UCSD-AML1 (cell line): ENCODE measurements around the gene DCHS2.

Source experiments
- DNase-seq: peaks from one replicate; lab custom pipeline; 2025; ENCODE audit not compliant: unreplicated experiment; lab: John Stamatoyannopoulos, UW

Gene DCHS2

DNA sequence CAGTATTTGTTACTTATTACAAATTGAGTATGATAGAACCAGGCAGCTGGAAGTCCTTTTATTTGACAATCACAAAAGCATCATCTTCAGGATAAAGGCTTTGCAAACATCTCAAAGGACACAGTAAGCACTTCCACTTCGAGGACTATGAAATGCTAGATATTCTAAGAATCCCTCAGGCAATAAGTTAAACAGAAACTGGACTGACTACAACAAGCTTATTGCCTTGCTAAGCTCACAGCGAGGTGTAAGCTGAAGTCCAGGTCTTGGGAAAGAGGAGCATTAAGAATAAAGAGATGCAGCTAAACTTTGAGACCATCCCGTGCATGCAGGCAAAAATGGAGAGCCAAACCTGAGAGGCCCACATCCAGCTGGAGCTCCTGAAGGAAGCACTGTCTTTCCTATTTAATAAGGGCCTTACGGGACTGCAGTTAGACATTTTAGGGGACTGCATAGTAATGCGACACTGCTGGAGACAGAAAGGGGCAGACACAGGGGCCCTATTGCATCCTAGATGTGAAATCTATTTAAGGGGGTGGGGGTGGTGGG lies 38.7 kb downstream of the DCHS2 start:
- no peak for DNase-seq

GRCh38 chr4:154450966-154451365 lies 40.6 kb downstream of the DCHS2 start:
- DNase-seq, result no peak

- no peak for DNase-seq
Measured at GRCh38 chr4:154444958-154445357, 46.6 kb downstream of the DCHS2 start.

DNA sequence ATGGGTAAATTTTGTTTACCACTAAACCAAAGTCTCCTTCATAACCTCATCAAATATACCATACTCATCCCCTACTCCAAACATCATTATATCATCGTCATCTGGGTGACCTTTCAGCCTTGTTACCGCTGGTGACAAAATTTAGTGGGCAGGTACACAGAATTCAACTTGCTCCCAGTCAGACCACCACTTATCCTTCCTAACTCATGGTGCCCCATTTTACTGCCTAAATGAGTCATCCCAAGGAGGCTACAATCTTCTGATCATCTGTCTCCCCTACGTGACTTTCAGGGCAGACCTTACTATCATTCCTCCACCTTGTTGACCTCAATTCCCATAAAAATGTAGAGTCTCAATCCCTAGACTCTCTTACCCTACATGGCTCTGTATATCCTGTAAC lies 49.6 kb downstream of the DCHS2 start:
- DNase-seq, result no peak

GRCh38 chr4:154441124-154441523 lies 50.5 kb downstream of the DCHS2 start:
- no peak for DNase-seq

- DNase-seq, result no peak
Measured at GRCh38 chr4:154439224-154439623, 52.4 kb downstream of the DCHS2 start.

DNA sequence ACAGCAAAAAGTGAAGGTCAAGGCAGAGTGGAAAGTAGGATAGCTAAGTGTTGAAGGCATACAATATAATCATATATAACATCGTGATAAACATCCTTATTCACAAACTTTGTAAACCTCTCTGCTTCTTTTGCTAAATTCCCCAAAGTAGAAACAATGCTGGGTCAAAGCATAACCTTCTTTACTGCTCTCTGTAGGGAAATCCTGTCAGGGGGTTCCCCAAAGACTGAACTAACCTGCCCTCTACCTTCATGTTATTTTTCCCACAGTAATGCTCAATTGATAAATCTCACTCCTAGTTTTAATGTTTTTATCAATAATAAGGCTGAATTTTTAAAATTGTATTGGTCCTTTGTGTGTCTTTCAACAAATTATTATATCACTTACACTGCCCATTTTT lies 55.7 kb downstream of the DCHS2 start:
- no peak for DNase-seq

DNA sequence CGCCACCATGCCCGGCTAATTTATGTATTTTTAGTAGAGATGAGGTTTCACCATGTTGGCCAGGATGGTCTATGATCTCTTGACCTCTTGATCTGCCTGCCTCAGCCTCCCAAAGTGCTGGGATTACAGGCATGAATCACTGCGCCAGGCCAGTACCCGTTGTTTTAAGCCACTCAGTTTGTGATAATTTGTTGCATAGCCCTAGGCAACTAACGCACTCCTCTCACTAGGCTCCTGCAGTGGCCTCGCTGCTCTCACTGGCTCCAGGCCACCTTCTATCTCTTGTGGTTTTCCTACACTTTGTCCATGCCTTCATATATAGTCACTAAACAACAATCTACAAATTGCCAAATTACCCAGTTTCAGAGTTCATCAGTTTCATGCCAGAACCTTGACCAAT lies 58.1 kb downstream of the DCHS2 start:
- no peak for DNase-seq

- no peak for DNase-seq
Measured at GRCh38 chr4:154429176-154429575, 62.4 kb downstream of the DCHS2 start.

GRCh38 chr4:154427149-154427548 lies 64.5 kb downstream of the DCHS2 start:
- DNase-seq, result no peak

DNA sequence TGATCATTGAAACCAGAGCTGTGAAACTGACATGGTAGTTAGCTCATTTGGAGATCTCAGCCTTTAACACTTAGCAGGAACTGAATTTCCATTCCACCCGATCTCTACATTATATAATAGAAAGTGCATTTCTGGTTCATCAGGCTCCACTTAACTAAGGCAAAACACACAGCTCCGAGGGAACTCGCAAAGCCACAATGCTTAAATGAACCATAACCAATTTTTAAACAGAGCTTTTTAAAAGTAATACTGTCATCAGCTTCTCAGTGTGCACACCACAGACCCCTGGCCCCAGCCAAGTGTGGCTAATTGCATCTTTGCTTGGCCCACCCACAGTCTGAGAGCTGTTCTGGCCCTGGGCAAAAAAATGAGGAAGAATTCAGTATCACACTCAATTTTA lies 66.1 kb downstream of the DCHS2 start:
- DNase-seq, result no peak

GRCh38 chr4:154424810-154425484 lies 66.7 kb downstream of the DCHS2 start:
- DNase-seq, result no peak

DNA sequence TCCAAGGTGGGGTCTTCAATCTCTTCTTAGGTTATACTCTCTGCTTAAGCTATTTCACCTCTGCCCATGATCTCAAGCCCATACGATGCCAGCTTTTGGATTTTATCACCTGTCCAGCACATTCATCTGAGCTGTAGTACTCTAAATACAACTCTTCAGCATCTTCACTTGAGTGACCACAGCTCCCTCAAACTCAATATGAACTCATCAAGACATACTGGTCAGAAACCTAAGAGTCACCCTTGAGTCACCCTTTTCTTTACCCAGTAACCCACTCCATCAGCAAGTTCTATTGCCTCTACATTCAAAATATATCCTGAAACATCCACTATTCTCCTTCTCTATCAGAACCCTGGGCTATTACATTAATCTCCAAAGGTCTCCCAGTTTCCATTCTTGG lies 69.4 kb downstream of the DCHS2 start:
- no peak for DNase-seq

DNA sequence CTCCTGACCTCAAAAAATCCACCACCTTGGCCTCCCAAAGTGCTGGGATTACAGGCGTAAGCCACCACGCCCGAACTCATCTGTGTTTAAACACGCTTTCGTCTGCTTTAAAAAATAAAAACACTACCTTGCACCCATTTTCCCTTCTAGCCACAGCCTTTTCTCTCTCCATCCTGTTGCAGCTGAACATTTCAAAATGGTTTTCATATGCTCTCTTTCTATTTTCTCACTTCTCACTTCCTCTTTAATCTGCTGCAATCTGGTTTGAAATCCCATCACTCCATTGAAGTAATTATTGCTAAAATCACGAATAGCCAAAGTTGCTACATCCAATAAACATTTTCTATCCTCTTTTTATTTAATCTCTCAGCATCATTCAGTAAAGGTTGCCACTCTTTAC lies 70.0 kb downstream of the DCHS2 start:
- no peak for DNase-seq

DNA sequence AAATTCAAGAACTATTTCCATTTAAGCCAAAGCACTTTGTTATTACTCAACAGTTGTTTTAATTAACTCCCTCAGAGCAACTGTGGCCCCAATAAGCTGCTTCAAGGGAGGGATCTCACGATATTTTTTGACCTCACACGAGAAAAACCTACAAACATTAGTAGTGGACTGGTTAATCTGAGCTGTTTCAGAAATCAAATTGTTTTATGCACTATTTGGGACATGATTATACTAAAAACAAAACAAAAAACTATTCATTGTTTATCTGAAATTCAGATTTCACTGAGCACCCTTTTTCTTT lies 74.3 kb downstream of the DCHS2 start:
- DNase-seq, result no peak

DNA sequence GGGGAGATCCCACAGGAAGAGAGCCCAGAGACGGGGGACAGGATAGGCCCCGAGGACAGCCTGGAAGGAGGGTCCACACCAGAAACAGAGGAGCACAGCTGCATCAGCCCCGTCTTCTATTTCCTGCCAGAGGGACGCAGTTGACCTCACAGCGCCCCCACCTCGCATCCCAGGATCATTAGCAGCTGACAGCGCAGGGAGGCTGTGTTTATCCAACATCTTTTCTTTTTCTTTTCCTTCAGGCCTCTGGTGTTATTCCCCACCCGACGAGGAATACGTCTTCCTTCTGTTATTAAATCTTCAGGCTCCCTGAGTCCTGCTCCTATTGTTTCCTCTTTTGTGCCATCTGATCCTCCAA lies 75.4 kb downstream of the DCHS2 start:
- no peak for DNase-seq

GRCh38 chr4:154415313-154415712 lies 76.3 kb downstream of the DCHS2 start:
- DNase-seq, result no peak

GRCh38 chr4:154414796-154415195 lies 76.8 kb downstream of the DCHS2 start:
- no peak for DNase-seq

DNA sequence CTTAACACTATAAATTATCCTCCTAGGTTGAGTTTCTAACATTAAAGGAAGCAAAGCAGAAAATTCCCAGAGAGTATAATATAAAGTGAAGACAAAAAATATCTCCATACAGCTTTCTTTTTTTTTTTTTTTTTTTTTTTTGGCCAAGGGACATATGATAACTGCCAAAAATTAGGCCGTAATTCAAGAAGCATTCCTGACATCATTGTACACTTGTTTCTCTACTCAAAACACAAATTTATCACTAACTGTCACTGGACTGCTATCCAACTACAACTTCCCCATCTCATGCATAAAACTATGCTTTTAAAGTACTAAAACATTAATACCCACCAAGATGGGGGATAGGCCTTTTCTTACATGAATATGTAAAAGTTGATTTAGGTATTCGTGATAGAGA lies 77.2 kb downstream of the DCHS2 start:
- DNase-seq, result no peak

DNA sequence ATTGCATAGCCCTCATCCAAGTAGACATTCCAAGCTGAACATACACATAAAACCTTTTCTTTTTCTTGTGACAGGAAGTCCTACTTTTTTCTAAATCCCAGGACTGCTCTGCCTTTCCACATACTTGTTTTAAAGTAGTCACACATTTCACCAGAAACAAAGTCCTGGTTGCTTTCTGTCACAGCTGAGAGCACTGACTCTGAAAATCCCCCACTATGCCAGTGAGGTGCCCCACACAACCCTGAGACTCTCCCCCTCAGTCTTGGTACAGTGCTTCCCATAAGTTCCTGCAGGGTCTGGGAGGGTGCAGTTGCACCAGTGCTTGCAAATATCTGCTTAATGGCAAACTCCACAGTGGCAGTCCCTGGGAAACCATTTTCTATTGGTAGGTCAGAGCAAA lies 84.2 kb downstream of the DCHS2 start:
- no peak for DNase-seq

DNA sequence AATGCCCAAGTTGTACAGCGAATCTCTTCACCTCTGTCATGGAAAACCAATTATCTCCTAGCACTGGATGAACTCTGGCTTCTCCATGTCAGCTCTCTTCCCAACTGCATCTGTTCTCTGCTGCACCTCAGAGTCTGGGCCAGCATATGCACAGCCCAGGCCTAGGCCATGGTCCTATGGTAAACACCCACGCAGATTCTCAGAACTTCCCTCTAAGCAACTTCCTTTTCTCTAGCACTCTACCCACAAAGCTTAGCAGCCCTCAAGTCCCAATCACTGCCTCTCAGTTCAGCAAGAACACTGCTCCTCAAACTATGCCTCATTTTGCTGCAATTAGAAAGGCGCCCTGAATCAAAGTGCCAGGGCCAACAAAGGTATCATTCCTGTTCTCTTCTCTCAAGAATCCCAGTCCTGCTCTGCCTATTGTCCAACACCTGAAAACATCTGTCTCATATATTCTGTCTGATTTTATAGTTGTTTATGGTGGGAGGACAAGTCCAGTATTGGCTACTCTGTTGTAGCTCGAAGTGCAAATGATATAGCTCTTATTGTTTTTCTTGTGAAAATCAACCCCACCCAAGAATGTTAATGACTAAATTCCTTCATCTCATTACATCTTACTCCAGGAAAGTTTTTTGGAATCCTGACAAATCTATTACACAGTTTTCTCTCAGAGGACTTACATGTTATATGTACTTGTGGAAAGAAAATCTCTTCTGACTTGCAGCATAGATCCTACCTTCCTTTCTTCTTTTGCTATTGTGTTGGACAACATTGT lies 85.4 kb downstream of the DCHS2 start:
- peak; percentile 12 for DNase-seq

DNA sequence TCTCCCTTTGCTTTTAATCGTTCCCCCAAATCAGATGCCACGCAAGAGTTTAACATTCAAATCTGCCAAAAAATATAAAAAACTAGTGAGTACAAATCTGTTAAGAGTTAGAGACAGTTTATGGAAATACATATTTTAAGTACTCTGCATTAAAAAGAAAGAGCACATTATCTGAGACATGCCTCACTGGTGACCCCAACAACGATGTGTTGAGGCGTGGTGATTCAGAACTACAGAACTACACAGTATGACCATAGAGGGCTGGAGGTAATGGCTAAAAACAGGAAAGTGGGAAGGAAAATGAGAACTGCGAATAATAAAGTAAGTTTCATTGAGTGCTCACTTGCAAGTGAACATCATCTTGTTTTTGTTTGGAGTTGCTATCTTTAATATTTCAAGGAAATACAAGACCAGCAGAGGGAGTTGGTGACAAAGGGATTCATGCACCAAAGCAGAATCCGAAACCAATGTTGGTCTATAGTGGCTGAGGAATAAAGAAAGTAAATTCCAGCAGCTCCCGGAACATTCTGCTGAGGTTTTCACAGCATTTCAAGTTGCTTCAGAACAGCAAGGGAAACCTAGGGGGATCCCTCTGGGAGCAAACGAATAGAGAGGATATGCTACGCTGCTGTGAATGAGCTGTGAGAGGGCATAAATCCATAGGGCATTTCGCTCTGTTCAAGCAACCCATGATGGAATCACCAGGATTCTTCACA lies 92.2 kb downstream of the DCHS2 start:
- DNase-seq, result no peak
